Measurements from ENCODE around the gene TST. TPM values are rescaled to one million over a fixed set of nuclear protein-coding genes. Genes with fewer than 3 reads are reported as not detected.
"Not testable (repeated sequence)": the region's sequence is repeated elsewhere in the genome, so short reads cannot be mapped to it uniquely, and the experiment has no call there.

TST gene
- polyA plus RNA-seq, 2 of the 4 experiments (the other 2 are of a cell fraction) = 43.2 to 50.1 TPM

DNA sequence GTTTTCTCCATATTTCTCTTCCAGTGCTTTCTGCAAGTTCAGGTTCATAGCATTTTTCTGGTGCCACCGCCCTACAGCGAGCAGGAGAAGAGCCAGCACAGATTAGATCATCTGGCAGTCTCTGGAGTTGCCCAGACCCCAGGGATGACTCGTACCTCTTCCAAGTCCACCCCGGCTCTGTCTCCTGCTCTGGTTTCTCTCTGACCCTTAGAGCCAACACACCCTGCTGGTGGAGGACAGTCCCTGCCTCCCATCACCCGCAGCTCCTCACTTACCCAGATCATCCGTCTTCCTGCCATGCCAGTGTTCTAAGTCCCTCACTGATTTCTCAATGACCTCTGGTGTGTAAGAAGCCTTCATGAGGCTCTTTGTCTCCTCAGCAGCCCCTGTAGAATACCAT, 28.0 kb downstream of the TST start:
- no peak overlapping the region for H3K27ac ChIP-seq
- POLR2A ChIA-PET = no interaction called here
- ATAC-seq (peak in 1 of 2 experiments; percentile 50; a peak in 2 of 6 replicates), FAIRE-seq (no peak), DNase-seq (ENCODE audit: low read depth in 1 of 2, low spot score in 1 of 2) (no peak)
- CTCF ChIA-PET = interaction anchor here (0.9 to 2.9 kb wide), 3 partner anchors 13 to 53 kb away, joined by 3 to 12 read pairs (median 4); no protein-coding TSS in a partner anchor
- H3K4me2 ChIP-seq = no peak overlapping the region
- no peaks in the 10 kb centered on the region for H3K4me1 ChIP-seq
- H3K9me3 ChIP-seq = peaks cover 2% of the 10 kb centered on the region; the same call in 1 of the 3 replicates
- WGBS (ENCODE audit: missing lambda C conversion rate) = 69% methylated on average over 6 of the region's 6 CpGs
- TF ChIP-seq HOXA7 (CRISPR knock-in tag; IDR thresholded peaks at IDR 0.05) = no peak
- TF ChIP-seq NR3C1 (IDR thresholded peaks at IDR 0.05) = no peak
- TF ChIP-seq RARB (CRISPR knock-in tag; IDR thresholded peaks at IDR 0.05) = no peak
- TF ChIP-seq, protein P1, sequence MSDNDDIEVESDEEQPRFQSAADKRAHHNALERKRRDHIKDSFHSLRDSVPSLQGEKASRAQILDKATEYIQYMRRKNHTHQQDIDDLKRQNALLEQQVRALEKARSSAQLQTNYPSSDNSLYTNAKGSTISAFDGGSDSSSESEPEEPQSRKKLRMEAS (IDR thresholded peaks at IDR 0.05) = no peak
- TF ChIP-seq EHMT2 (IDR thresholded peaks at IDR 0.05; ENCODE audit: low read depth) = no peak
- TF ChIP-seq BHLHE40 (IDR thresholded peaks at IDR 0.05; ENCODE audit: low read depth, low read length) = no peak
- no peak for TF ChIP-seq ZC3H11A (IDR thresholded peaks at IDR 0.05)
- no peak for TF ChIP-seq NFE2L2 (conservative IDR thresholded peaks at IDR 0.05; ENCODE audit: low read length)
- TF ChIP-seq ESRRA (IDR thresholded peaks at IDR 0.05; ENCODE audit: borderline replicate concordance, low read length) = no peak
- no peak for TF ChIP-seq FOSL2 (IDR thresholded peaks at IDR 0.05)
- no peak for TF ChIP-seq FOSL2 (CRISPR knock-in tag; IDR thresholded peaks at IDR 0.05)
- TF ChIP-seq GATA3 (IDR thresholded peaks at IDR 0.05; ENCODE audit: borderline replicate concordance) = no peak
- H3K4me3 ChIP-seq = no peak overlapping the region

DNA sequence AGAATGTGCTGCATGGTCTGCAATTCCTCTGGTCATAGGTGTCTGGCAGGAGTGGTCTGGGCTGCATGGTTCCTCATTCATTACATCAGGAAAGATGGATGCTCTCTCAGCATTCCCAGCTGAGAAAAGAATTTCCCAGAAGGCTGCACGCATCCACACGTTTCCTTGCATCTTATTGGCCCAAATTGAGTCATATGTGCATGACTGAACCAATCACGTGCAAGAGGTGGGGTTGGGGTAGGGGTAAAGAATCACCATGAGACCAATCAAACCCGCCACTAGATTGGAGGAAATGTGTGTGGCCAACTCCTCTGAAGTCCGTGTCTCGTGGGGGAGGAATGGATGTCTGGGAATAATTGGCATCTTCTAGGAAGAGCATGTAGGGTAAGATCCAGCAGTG, 28.8 kb downstream of the TST start:
- Histone ChIP-seq H3K4me1 (no peaks in the 10 kb centered on the region), H3K4me2 (no peak overlapping the region), H3K4me3 (no peak overlapping the region), H3K27ac (no peak overlapping the region), H3K9me3 (peaks cover 5% of the 10 kb centered on the region; the same call in 1 of the 3 replicates)
- 39% methylated on average over 6 of the region's 6 CpGs for WGBS (ENCODE audit: missing lambda C conversion rate)
- DNase-seq (ENCODE audit: low read depth in 1 of 2, low spot score in 1 of 2) (no peak), FAIRE-seq (no peak), ATAC-seq (no peak)
- CTCF ChIA-PET = interaction anchor here (1.1 to 2.9 kb wide), 2 partner anchors 13 to 53 kb away, joined by 3 to 12 read pairs; no protein-coding TSS in a partner anchor
- TF ChIP-seq MYC (IDR thresholded peaks at IDR 0.05; ENCODE audit: borderline replicate concordance, low read length) = no peak
- POLR2A ChIA-PET = no interaction called here

DNA sequence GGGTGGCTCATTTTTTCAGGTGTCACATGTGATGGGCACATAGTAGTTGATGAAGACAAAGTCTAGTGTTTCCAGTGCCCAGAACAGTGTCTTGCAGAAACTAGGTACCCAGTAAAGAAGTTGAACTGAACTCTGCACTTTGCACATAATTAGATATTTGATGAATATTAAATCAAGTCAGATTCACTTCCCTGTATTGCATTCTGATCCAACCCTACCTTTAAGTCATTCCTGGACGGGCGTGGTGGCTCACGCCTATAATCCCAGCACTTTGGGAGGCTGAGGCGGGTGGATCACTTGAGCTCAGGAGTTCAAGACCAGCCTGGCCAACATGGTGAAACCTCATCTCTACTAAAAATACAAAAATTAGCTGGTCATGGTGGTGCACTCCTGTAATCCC, 30.2 kb downstream of the TST start:
- ATAC-seq; H3K27ac ChIP-seq; POLR2A ChIA-PET; FAIRE-seq; H3K9me3 ChIP-seq; DNase-seq (ENCODE audit: low read depth in 1 of 2, low spot score in 1 of 2); H3K4me2 ChIP-seq; H3K4me1 ChIP-seq; H3K4me3 ChIP-seq: not testable (repeated sequence)
- 60% methylated on average over 4 of the region's 4 CpGs for WGBS (ENCODE audit: missing lambda C conversion rate)
- CTCF ChIA-PET = interaction anchor here (1.0 to 2.9 kb wide), 4 partner anchors 11 to 206 kb away, joined by 3 to 12 read pairs (median 4); no protein-coding TSS in a partner anchor

DNA sequence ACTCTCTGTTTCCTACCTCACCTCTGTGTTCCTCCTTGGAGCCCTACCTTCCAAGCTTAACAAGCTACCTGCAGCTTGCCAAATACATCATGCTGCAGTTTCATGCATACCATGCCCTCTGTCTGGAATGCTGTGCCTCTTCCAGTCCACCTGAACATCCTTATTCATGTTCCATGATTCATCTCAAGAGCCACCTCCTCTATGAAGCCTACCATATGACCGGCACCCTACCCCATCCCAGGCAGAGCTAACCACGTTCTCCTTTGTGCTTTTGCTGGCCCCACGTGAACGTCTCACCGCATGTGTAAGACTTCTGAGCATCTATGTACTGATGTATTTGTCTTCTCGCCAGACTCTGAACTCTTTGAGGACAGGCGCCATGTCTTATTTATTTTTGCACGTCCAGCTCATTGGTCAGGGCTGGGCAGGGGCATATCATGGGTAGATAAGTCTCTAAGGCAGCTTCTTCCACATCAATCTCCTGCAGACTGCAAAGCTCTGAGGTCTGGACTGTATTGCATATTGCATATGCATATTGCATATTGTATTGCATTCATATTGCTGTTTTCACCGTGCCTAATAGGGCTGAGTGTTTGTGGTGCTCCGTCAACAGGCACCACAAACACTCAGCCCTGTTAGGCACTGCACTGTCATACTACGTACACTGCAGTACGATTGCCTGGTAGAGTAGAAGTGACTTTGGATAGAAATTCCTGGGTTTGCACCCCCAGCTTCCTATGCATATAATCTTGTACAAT, 31.0 kb downstream of the TST start:
- Histone ChIP-seq H3K27ac (no peak overlapping the region), H3K4me1 (no peaks in the 10 kb centered on the region), H3K9me3 (peaks cover 5% of the 10 kb centered on the region; the same call in 1 of the 3 replicates), H3K4me3 (no peak overlapping the region), H3K4me2 (no peak overlapping the region)
- FAIRE-seq (no peak), DNase-seq (ENCODE audit: low read depth in 1 of 2, low spot score in 1 of 2) (no peak), ATAC-seq (no peak)
- ChIA-PET POLR2A (no interaction called here), CTCF (interaction anchor here (1.0 to 1.3 kb wide), 5 partner anchors 11 to 205 kb away, joined by 3 to 4 read pairs (median 3); no protein-coding TSS in a partner anchor)
- WGBS (ENCODE audit: missing lambda C conversion rate) = 48% methylated on average over 12 of the region's 12 CpGs
- TF ChIP-seq, protein P2, sequence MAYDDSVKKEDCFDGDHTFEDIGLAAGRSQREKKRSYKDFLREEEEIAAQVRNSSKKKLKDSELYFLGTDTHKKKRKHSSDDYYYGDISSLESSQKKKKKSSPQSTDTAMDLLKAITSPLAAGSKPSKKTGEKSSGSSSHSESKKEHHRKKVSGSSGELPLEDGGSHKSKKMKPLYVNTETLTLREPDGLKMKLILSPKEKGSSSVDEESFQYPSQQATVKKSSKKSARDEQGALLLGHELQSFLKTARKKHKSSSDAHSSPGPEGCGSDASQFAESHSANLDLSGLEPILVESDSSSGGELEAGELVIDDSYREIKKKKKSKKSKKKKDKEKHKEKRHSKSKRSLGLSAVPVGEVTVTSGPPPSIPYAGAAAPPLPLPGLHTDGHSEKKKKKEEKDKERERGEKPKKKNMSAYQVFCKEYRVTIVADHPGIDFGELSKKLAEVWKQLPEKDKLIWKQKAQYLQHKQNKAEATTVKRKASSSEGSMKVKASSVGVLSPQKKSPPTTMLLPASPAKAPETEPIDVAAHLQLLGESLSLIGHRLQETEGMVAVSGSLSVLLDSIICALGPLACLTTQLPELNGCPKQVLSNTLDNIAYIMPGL (CRISPR knock-in tag; IDR thresholded peaks at IDR 0.05; ENCODE audit: borderline replicate concordance) = no peak
- TF ChIP-seq PHF8 (IDR thresholded peaks at IDR 0.05; ENCODE audit: borderline replicate concordance, low read depth) = no peak
- no peak for TF ChIP-seq TFCP2L1 (CRISPR knock-in tag; IDR thresholded peaks at IDR 0.05)
- TF ChIP-seq TP53 (CRISPR knock-in tag; IDR thresholded peaks at IDR 0.05) = no peak
- TF ChIP-seq, protein P1 (IDR thresholded peaks at IDR 0.05) = no peak
